ENCODE results near the gene TMIGD3.
"Not testable (repeated sequence)": the region's sequence is repeated elsewhere in the genome, so short reads cannot be mapped to it uniquely, and the experiment has no call there.

Gene TMIGD3

DNA sequence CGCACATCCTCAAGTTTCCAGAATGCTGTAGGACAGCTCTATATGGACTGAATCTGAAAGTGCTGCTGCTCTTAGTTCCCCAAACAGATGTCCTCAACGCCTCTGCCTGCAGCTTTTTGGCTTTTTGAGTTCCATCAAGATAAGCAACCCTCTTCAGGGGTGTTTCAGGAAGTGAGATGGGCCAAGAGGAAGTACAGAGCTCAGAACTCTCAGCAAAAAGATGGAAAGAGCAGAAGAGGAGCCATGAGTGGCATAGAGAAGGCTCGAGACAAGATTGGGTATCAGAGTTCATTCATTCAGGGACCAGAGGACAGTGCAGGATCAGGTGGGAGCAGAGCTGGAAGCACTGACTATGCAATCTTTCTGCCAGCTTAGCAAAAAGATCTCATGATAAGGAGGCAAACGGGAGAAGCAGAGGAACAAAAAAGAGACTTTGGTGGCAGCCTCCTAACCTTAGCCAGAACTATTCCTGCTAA is at the start of gene TMIGD3, which contains the start of gene ADORA3:
Gene TMIGD3 (minus strand): TSS at position 49 of the 476 bp plus-strand sequence. CDS start 279 bp downstream, outside the sequence.
Gene ADORA3 (minus strand): TSS at position 49 of the 476 bp plus-strand sequence. CDS start 279 bp downstream, outside the sequence.
- DNase-seq (ENCODE audit: low read depth in 1 of 2, low spot score in 1 of 2): no peak

GRCh38 chr1:111553196-111553595 is 49.8 kb upstream of the TMIGD3 start:
- DNase-seq (ENCODE audit: low read depth in 1 of 2, low spot score in 1 of 2): no peak

DNA sequence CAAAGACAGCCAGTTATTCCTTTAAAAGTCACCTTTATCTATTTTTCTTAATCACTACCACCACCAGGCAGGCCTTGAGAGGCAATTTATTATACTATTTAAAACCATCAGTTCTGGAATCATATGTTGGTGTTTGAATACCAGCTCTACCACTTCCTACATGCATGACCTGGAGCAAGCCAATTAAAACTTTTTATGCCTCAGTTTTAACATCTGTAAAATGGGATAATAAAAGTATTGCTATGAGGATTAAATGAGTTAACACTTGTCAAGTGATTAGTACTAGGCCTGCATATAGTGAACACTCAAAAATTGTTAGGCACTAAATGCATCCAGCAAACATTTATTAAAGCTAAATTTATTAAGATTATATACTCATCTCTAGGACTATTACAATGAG is 49.2 kb upstream of the TMIGD3 start:
- no peak for DNase-seq (ENCODE audit: low read depth in 1 of 2, low spot score in 1 of 2)

DNA sequence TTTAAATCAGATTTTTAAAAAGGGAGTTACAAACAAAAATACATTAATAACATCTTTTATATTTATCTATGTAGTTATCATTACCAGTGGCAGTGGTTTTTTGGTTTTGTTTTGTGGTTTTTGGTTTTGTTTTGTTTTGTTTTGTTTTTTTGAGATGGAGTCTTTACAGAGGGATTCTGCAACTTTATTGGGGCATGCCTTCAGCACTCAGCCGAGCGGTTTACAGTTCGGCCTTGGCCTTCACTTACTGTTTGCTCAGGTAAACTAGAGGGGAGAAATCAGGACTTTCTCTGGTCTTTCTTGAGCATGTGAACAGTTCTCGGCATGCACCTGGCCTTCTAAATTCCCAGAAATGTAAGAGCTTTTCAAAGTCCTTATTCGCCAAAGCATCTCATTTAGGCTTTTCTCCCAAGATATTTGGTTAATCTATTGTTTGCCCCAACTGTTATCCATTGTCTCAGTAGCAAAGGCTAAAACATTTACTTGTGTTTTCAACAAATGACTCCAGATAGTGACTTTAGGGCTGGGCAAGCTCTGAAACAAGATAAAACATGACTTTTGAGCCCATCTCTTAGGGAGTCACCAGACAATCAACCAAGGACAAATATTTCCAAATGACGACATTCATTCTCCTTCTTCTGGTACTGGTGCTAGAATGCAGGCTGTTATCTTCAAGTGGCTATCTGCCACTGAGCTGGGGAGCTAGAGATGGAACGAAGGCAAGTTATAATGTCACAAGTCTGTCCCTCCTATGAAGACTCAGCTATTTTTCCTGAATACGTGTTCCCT is 48.4 kb upstream of the TMIGD3 start:
- DNase-seq (ENCODE audit: low read depth in 1 of 2, low spot score in 1 of 2): no peak

DNA sequence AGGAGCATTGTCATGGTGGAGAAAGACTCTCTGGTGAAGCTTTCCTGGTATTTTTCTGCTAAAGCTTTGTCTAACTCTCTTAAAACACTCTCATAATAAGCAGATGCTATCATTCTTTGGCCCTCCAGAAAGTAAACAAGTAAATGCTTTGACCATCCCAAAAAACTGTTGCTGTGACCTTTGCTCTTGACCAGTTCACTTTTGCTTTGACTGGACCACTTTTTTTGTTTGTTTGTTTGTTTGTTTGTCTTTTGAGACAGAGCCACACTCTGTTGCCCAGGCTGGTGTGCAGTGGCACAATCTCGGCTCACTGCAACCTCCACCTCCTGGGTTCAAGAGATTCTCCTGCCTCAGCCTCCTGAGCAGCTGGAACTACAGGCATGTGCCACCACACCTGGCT is 44.4 kb upstream of the TMIGD3 start:
- DNase-seq (ENCODE audit: low read depth in 1 of 2, low spot score in 1 of 2): not testable (repeated sequence)

DNA sequence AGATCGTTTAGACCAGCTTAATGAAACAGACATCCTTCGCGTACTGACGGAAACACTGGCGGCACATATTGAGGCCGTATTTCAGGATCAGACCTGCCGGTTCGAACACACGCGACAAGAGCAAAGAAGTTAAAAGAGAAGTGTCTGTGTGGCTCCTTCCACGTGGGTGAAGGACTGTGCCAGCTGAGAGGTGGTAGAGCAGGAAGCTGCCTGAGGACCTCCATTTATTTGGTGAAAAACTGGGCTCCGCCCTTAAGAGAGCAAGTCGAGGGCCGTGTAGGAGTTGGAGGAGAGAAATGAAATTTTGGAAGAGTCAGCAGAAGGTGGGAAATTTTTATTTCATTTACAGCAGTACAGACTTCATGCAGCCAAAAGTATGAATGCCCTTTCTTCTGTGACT is 38.8 kb upstream of the TMIGD3 start:
- no peak for DNase-seq (ENCODE audit: low read depth in 1 of 2, low spot score in 1 of 2)

GRCh38 chr1:111541721-111542120 is 38.3 kb upstream of the TMIGD3 start:
- no peak for DNase-seq (ENCODE audit: low read depth in 1 of 2, low spot score in 1 of 2)

DNA sequence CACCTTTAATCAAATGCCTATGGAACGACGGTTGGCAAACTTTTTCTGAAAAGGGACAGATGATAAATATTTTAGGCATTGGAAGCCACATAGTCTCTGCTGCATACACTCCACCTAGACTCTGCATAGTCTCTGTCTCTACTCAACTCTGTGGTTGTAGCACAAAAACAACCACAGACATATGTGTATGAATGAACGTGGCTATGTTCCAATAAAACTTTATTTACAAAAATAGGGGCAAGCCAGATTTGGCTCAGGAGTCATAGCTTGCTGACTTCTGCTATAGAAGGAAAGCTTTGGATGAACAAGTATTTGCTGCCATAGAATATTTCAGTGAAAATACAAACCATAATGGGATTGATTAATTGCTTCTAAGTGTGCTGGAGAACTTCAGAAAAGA is 37.5 kb upstream of the TMIGD3 start:
- no peak for DNase-seq (ENCODE audit: low read depth in 1 of 2, low spot score in 1 of 2)

DNA sequence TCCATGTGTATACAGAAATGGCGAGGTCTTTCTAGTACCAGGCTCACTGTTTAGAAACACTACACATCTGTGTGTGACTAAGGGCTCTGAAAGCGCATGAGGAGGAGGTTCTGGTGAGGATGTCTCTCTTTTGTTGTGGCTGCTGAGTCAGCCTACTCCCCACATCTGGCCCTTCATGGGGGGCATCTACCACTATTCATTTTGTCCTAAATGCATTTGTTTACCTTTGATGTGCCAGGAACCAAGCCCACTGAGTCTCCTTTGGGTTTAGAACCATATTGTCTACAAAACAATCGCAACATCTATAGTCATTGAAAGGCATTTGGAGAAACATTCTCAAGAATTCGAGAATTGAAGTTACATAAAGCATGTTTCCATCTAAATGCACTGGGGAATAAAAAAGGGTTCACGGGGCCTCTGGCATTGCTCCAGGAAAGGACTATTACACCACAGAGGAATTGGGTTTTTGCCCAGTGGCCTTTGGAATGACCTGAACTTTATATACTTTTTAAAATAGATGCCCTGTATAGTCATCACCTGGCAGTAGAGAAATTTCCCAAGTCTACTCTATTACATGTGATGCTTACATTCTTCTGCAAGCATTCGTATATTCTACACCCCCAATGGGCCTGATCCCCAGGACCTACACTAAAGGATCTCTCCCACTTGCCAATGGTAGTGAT is 35.1 kb upstream of the TMIGD3 start:
- DNase-seq (ENCODE audit: low read depth in 1 of 2, low spot score in 1 of 2): no peak

GRCh38 chr1:111535256-111536191 is 32.1 kb upstream of the TMIGD3 start:
- no peak for DNase-seq (ENCODE audit: low read depth in 1 of 2, low spot score in 1 of 2)

DNA sequence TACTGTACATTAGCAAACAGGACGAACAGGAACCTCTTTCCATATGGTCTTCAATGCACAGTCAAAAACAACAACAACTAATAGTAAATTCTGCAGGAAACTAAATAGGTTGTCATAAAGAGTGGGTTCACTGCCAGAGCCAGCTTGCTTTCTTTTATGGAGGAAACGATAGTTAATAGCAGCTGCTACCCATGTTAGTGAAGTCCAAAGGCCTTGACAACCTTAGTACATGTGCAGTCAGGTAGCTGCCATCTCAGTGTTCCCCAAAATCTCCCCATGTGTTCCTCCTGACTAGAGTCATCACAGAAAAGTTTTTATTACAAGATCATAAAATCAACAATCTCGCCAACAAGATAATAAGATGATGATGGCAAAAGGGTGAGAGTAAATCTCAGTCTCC is 16.6 kb upstream of the TMIGD3 start:
- DNase-seq (ENCODE audit: low read depth in 1 of 2, low spot score in 1 of 2): no peak

- DNase-seq (ENCODE audit: low read depth in 1 of 2, low spot score in 1 of 2): no peak
These were observed 14.2 kb upstream of the TMIGD3 start for GRCh38 chr1:111517469-111518225.

DNA sequence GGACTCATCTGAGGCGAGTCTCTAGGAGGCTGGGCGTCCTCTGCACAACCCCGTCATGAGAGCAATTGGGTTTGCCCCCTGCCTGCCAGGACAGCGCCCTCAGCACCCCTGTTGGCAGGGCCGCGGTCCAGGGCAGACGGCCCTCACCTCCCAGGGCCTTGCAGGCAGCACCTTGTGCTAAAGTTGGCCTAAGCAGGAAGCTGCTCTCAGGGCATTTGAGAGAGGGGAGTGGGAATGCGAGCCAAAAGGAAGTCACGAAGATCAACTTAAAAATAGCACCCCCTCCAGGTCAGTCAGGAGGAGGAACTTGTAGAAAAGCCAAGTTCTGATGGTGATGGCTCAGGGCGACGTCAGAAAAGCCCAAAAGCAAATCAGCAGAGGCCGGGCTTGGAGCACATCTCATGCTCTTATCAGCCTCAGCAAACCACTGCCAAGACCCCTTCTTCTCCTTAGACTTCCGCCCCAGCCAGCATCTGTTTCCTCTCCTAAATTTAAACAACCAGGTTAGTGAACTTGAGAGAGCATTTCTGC is 12.6 kb upstream of the TMIGD3 start:
- DNase-seq (ENCODE audit: low read depth in 1 of 2, low spot score in 1 of 2): no peak

GRCh38 chr1:111515291-111516004 is 12.0 kb upstream of the TMIGD3 start:
- no peak for DNase-seq (ENCODE audit: low read depth in 1 of 2, low spot score in 1 of 2)

DNA sequence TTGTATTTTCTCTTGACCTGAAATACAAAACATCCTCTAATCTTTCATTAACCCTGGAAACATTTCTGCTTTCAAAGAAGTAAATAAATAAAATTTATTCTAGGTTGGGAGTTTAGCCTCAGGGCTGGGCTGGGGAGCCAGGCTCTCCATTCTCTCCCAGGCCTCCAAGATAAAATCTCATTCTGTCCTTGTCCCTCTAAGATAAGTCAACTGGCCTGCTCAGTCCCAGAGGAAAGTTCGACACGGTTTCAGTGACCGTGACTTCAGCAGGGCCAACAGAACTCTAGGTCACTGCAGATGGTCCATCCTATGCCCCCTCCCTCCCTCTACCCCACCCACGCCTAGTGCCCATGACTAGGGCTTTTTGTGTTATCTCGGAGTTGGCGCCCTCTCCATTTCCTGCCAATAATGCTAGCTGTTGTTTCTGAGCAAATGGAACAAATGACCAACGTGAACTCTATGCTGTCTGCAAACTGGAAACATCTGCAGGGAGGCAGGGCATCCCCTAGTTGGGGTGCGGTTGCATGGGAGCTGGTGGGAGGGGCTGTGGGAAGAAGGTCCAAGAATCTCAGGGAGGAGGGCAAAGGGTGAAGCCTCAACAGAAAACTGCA is 10.1 kb upstream of the TMIGD3 start:
- no peak for DNase-seq (ENCODE audit: low read depth in 1 of 2, low spot score in 1 of 2)

GRCh38 chr1:111512931-111513330 is 9.5 kb upstream of the TMIGD3 start:
- no peak for DNase-seq (ENCODE audit: low read depth in 1 of 2, low spot score in 1 of 2)

DNA sequence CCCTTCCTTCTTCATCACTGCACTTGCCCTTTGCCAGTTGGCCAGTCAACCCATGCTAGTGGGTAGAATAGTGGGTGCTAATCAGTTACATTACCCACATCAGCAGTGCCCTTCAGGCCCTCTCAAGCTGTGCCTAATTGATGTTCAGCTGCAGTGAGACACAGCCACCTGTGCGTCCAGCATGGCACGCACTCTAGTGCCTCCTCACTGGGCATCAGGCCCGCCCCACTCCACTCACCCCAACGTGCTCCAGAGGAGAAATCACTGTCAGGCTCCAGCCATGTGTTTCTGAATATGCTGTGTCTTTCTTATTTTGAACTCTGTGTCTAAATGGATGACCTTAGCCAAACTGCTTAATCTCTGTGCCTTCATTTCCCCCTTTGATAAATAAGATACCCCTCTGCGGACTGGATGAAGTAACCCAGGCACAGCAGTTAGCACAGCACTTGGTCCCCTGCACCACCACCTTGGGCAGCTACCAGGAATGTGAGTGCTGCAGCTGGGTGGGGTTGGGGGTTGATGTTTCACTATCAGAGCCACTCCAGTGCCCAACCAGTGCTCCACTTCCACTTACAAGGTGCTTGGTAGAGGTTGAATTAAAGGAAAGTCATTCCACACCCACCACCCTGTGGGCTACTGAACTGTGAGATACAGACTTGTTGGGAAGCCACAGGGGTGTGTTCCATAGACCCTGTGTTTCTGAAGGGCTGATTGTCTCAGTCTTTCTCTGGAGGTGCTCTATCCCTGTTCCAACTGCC is 8.9 kb upstream of the TMIGD3 start:
- no peak for DNase-seq (ENCODE audit: low read depth in 1 of 2, low spot score in 1 of 2)

DNA sequence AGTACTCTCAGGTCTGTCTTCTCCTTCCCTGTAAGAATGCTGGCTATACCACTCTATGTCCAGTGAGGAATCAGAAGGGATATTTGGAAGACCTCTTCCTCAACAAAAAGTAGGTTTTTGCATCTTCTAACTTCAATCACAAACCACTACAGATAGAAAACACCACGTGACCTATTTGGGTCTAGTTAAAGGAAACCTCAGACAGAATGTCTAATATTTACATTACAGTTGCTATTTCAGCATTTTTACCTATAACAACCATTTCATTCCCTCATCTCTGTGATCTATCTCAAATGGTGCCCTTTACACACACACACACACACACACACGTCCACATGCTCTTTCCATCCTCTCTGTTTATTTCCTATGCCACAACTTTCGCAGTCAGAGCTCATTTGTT is 7.9 kb upstream of the TMIGD3 start:
- no peak for DNase-seq (ENCODE audit: low read depth in 1 of 2, low spot score in 1 of 2)

DNA sequence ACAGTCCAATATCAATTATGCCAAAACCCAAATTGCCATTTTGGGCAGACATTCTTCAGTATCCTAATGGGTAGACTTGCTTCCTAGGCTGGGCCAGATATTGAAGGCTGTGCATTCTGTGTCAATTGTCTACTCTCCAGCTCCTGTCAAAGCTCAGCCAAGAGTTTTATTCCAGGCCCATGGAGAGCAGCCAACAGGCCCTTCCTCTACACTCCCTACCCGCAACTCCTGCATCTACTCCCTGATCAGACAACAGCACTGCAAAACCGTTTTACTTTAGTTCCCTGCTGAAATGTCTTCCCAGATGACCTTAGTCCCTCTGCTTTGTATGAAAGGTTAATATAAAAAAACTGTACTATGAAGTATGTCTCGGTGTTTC is 6.6 kb upstream of the TMIGD3 start:
- DNase-seq (ENCODE audit: low read depth in 1 of 2, low spot score in 1 of 2): no peak

Data from activated T-helper 1 cell treated with anti-CD3 and anti-CD28 coated beads, Interleukin-2, amount 50 U/mL, for 16 hours (primary cell).